GM19463 (cell line): ENCODE data around the gene SDC4.
A peak's percentile ranks its signal among the peaks of the same experiment; 100 is the strongest.

Experiments
- ATAC-seq: cut with Tn5 transposase; IDR thresholded peaks from one replicate; pipeline ENCODE4 v1.9.1; 2021; ENCODE audit warnings: mild to moderate bottlenecking, moderate library complexity; ENCODE audit not compliant: unreplicated experiment

Gene SDC4

GRCh38 chr20:45322952-45323383, 25.3 kb downstream of the SDC4 start:
- ATAC-seq: no peak

GRCh38 chr20:45320948-45321595, 27.2 kb downstream of the SDC4 start:
- ATAC-seq: peak; percentile 77

- no peak for ATAC-seq
Measured at GRCh38 chr20:45318948-45319347, 29.3 kb downstream of the SDC4 start.

GRCh38 chr20:45318386-45318939, 29.8 kb downstream of the SDC4 start:
- ATAC-seq: no peak

- ATAC-seq: no peak
Measured at GRCh38 chr20:45317826-45318225, 30.4 kb downstream of the SDC4 start.

GRCh38 chr20:45316150-45317080, 31.8 kb downstream of the SDC4 start:
- no peak for ATAC-seq

- ATAC-seq: no peak
Measured at GRCh38 chr20:45315672-45316071, 32.6 kb downstream of the SDC4 start.

GRCh38 chr20:45313943-45314342, 34.3 kb downstream of the SDC4 start:
- no peak for ATAC-seq

- no peak for ATAC-seq
Measured at GRCh38 chr20:45313065-45313695, 35.0 kb downstream of the SDC4 start.

- no peak for ATAC-seq
Measured at GRCh38 chr20:45312241-45312640, 36.0 kb downstream of the SDC4 start.

GRCh38 chr20:45311589-45312211, 36.5 kb downstream of the SDC4 start:
- ATAC-seq: no peak

GRCh38 chr20:45309075-45309474, 39.1 kb downstream of the SDC4 start:
- no peak for ATAC-seq

- ATAC-seq: no peak
Measured at GRCh38 chr20:45308117-45308778, 40.0 kb downstream of the SDC4 start, which contains the start of gene MATN4. Gene MATN4 (minus strand): TSS chr20:45308299. CDS start chr20:45305582, 2,717 bp downstream.

- ATAC-seq: no peak
Measured at GRCh38 chr20:45307076-45307640, 41.1 kb downstream of the SDC4 start.

- ATAC-seq: no peak
Measured at GRCh38 chr20:45306431-45306982, 41.7 kb downstream of the SDC4 start, which contains the start of gene RBPJL. Gene RBPJL (plus strand): TSS chr20:45306840. CDS start chr20:45306923, 83 bp downstream.

GRCh38 chr20:45305262-45305661, 43.0 kb downstream of the SDC4 start:
- ATAC-seq: no peak

GRCh38 chr20:45304464-45304999, 43.7 kb downstream of the SDC4 start:
- ATAC-seq: no peak

GRCh38 chr20:45303586-45304463, 44.4 kb downstream of the SDC4 start:
- no peak for ATAC-seq
